Erythroblast (primary cell): ENCODE measurements around the gene GDPD5.

ENCODE experiments used
- DNase-seq, 2 experiments: peaks; one replicate each; lab custom pipeline; 2025; lab: John Stamatoyannopoulos, UW
- GATA1 ChIP-seq: IDR thresholded peaks from 2 replicates; pipeline ENCODE4 v1.6.1; 2011; ENCODE audit warnings: low read depth, mild to moderate bottlenecking, control low read depth, low read length, moderate library complexity
- POLR2A ChIP-seq: IDR thresholded peaks from 2 replicates; pipeline ENCODE4 v1.6.1; 2011; ENCODE audit warnings: mild to moderate bottlenecking, low read length

Gene GDPD5

DNA sequence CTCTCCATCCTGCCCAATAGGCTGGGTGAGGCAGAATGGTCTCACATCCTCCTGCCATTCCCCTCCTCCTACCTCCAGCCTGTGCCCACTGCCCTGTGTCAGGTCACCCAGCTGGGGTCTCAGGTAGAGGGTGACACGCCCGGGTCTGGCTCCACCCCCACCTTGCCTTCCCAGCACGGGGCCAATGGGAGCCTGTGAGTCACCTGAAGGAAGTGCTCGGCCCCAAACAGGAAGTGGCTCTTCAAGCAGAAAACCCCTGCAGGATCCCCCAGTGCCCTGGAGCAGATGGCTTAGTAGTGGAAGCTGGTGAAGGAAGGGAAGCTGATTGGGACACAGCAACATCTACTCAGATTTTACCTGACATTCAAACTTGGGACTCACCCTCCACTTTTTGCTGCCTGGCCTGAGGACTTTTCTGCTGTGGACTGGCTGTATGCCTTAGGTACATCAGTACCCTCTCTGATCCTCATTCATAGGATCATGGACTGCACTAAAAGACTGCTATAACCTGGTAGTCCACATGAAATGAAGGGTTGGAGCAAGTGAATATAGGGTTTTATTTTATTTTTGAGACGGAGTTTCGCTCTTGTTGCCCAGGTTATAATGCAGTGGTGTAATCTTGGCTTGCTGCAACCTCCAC is 33.4 kb downstream of the GDPD5 start:
- no peak for TF ChIP-seq GATA1
- no peak for TF ChIP-seq POLR2A
- no peak for DNase-seq

- DNase-seq: no peak
- TF ChIP-seq GATA1: no peak
- TF ChIP-seq POLR2A: no peak
Observed at GRCh38 chr11:75491465-75491864, 34.3 kb downstream of the GDPD5 start.

DNA sequence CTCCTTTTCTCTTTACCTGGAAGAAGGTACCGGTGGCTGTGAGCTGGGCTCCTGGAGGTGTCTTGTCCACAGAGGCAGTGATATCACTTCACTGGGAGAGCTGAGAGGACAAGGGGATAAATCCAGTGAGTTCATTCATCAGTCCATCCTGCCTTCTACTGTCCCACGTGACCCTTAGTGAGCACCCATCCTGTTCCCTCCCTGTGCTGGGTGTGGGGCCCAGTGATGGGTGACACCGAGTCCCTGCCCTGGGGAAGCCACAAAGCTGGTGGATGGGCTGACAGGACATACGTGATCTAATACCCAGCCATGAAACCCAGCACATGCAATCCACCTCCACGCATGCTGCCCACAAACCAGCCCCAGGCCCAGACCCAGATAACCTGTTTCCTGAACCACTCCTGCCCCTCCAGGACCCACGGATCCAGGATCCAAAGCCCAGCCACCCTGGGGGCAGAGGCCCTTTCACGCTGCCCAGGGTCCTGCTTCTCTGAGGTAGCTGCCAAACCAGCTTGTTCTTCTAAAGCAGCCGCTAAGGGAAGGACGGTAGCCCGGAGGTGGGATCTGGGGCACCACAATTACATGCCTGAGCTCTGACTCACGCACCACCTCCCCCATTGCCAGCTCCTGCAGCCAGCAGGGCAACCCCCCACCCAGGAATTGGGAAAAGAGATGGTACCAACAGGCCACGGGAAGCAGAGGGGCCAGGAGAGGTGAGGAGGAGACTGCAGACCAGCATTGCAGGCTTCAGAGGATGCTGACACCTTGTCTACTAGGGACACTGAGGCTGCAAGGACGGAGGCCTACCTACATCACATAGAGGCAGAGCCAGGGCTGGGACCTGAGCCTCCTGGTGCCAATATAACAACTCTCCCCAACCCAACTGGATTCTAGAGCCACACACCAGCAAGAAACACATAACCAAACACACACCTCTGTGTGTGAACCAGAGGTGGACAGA is 35.2 kb downstream of the GDPD5 start:
- no peak for DNase-seq
- TF ChIP-seq GATA1 (no peak), POLR2A (no peak)

DNA sequence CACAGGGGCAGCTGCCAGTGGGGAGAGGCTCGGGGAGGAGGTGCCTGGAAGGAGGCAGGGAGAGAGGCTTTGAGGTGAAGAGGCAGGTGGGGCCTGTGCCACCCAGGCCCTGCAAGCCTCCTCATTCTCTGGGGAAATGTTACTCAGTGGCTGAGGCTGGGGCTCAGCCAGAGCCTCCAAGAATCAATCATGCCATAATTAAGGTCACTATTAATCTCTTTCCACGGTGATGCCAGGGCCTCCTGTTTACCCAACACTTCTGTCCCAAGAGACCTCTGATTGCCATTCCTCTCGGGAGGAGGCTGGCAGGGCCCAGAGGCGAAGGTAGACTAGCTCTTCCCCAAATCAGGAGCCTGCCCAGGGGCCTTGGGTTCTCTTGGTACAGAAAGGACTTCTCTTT is 38.4 kb downstream of the GDPD5 start:
- TF ChIP-seq GATA1 (no peak), POLR2A (no peak)
- DNase-seq: no peak

- TF ChIP-seq GATA1: no peak
- no peak for DNase-seq
Observed at GRCh38 chr11:75485742-75486141, 40.0 kb downstream of the GDPD5 start.

GRCh38 chr11:75482931-75483469 is 42.7 kb downstream of the GDPD5 start:
- no peak for TF ChIP-seq POLR2A
- no peak for TF ChIP-seq GATA1
- no peak for DNase-seq

DNA sequence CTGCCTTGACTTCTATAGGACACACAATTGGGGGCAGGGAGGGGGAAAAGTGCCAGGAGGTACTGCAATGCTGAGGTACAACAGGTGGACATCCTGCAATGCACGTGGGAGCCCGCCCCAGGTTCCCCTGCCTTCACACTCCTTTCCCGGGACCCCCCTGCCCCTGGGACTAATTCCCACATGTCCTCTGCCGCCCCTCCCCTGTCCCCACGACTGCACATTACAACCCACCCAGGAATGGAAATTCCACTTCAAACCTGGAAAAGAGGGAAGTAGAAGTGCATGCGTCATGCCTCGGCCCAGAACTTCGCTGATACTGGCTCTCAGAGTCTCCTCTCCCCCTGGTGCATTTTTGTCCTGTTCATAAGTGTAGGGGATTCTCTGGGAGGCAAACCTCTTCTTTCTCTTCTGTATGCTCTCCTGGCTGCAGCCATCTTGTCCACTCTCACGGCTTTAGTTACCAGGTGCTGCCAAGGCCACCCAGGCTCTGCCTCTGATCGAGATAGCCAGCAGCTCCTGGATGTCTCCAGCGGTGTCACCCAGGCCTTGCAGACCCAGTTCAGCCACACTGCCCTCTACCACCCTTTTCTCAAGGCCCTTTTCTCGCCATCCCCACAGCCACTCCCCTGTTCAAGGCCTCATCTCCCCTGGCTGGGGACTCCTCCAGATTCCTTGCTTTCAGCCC is 43.7 kb downstream of the GDPD5 start:
- TF ChIP-seq GATA1: no peak
- TF ChIP-seq POLR2A: no peak
- DNase-seq: peak; percentile 19 to 22

GRCh38 chr11:75481223-75481921 is 44.4 kb downstream of the GDPD5 start:
- TF ChIP-seq POLR2A (no peak), GATA1 (no peak)
- DNase-seq: peak; percentile 24 to 38

DNA sequence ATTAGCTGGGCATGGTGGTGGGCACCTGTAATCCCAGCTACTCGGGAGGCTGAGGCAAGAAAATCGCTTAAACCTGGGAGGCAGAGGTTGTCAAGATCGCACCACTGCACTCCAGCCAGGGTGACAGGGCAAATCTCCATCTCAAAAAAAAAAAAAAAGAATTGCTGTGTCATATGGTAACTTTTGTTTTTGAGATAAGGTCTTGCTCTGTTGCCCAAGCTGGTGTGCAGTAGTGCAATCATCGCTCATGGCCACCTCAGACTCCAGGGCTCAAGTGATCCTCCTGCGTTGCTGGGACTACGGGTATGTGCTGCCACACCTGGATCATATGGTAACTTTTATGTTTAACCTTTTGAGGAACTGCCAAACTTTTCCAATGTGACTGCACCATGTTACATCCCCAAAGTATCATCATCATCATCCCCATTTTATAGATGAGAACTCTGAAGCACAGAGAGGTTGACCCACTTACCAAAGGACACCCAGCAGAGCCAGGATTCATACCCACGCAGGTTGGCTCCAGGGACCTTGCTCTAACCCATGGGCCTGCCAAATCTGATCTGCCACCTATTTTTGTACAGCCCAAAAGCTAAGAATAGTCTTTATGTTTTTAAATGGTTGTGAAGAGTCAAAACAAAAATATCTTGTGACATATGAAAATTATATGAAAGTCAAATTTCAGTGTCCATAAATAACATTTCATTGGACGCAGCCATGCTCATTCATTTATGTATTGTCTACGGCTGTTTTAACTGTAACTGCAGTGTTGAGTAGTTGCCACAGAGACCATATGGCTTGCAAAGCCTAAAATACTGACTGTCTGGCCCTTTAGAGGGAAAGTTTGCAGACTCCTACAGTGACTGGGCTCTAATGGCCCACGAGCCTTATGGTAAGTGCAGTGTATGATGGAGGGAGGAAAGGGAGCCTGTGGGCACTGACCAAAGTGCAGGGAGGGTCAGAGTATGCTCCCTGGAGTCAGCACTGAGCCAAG is 45.3 kb downstream of the GDPD5 start:
- peak; percentile 15 for TF ChIP-seq GATA1
- TF ChIP-seq POLR2A: no peak
- DNase-seq: peak; percentile 91 to 93

DNA sequence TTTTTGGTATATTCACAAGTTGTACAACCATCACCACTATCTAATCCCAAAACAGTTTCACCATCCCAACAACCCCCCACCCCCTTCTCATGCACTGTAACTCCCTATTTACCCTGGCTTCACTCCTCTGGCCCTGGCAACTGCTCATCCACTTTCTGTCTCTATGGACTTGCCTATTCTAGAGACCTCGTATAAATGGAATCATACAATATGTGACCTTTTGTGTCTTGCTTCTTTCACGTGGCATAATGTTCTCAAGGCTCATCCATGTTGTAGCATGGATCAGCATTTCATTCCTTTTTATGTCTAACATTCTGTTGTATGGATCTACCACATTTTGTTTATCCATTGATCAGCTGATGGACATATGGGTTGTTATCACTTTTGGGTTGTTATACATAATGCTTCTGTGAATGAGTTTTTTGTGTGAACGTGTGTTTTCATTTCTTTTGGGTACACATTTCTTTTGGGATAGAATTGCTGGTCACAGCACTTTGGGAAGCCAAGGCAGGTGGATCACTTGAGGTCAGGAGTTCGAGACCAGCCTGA is 46.1 kb downstream of the GDPD5 start:
- DNase-seq: peak in 1 of 2 experiments; percentile 47
- TF ChIP-seq GATA1 (no peak), POLR2A (no peak)

DNA sequence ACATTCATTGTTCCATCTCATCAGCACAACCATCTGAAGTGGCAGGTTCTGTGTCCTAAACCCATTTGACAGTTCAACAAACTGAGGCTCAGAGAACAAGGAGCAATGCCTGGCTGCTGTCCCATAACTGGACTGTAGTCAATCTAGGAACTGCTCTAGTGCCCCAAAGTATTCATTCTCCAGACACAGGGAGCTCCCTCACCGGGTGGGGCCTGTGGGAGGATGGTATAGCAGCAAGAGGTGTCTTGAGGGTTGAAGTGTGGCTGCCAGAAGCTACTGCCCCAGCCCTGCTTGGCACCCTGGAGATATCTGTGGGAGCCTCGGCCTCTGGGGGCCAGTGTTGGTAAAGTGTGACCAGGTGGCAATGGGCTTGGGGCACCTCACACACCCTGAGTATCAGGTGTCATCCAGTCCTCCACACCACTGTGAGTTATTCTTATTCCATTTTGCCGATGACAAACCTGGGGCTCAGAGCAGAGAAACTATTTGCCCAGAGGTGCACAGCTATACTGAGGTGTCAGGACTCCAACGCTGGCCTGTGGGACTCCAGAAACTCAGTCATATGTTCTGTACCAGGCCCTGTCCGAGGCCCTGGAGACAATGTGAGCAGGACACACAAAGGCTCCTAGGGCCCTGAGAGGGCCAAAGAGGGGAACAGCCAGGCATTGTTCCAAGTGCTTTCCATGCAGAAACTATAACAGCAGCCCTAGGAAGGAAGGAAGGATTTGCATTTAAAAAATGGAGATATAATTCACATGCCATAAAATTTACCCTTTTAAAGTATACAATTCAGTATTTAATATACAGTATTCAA is 46.8 kb downstream of the GDPD5 start:
- DNase-seq: peak in 1 of 2 experiments; percentile 40
- TF ChIP-seq POLR2A (no peak), GATA1 (no peak)

- peak in 1 of 2 experiments; percentile 14 for DNase-seq
- TF ChIP-seq GATA1: no peak
- TF ChIP-seq POLR2A: no peak
Observed at GRCh38 chr11:75477614-75477935, 48.2 kb downstream of the GDPD5 start.
